OCI-LY7 (cell line): ENCODE data around the gene MEAF6. TPM values are rescaled to one million over a fixed set of nuclear protein-coding genes. Genes with fewer than 3 reads are reported as not detected.
A peak's percentile ranks its signal among the peaks of the same experiment; 100 is the strongest.

Experiments
- BruUV-seq: library from RNA; stranded (reverse); fragments of 400-500 nt; replicated peaks from 2 replicates; lab custom pipeline; 2021; lab: Mats Ljungman, UMichigan
- CTCF ChIA-PET: fragments of 300-600 bp; sonication (Branson Sonifier 250); formaldehyde crosslinking; loops from one replicate; lab custom pipeline; 2022; ENCODE audit warnings: antibody characterized with exemption; ENCODE audit not compliant: unreplicated experiment; lab: Charles Lee
- POLR2A ChIA-PET: fragments of 300-600 bp; sonication (Branson Sonifier 250); formaldehyde crosslinking; loops from one replicate; lab custom pipeline; 2022; ENCODE audit warnings: antibody characterized with exemption; lab: Charles Lee
- DNase-seq: peaks from one replicate; pipeline ENCODE4 v3.0.0-alpha.2; 2015; ENCODE audit warnings: low spot score
- H2AFZ ChIP-seq: fragments of 200-600 bp; sonication (generic), shearing (Covaris generic); 2 replicates; pipeline ENCODE4 v1.6.1; 2014; ENCODE audit warnings: mild to moderate bottlenecking, antibody characterized with exemption, low read length, moderate library complexity
- H3K27ac ChIP-seq: fragments of 200-600 bp; sonication (generic); 2 replicates; pipeline ENCODE4 v1.5.1; 2014; ENCODE audit warnings: mixed run types, low read depth, mild to moderate bottlenecking, moderate library complexity, low read length, inconsistent platforms; ENCODE audit not compliant: poor library complexity, severe bottlenecking
- H3K36me3 ChIP-seq: fragments of 200-600 bp; sonication (generic); 2 replicates; pipeline ENCODE4 v1.6.1; 2014; ENCODE audit warnings: mild to moderate bottlenecking, antibody characterized with exemption, low read length, moderate library complexity, mixed read lengths; ENCODE audit not compliant: insufficient read depth
- H3K4me1 ChIP-seq: fragments of 200-600 bp; sonication (generic); 2 replicates; pipeline ENCODE4 v1.5.1; 2014; ENCODE audit warnings: mild to moderate bottlenecking, low read length; ENCODE audit not compliant: insufficient read depth, poor library complexity, severe bottlenecking
- H3K4me2 ChIP-seq: fragments of 200-600 bp; sonication (generic); 2 replicates; pipeline ENCODE4 v1.6.1; 2014; ENCODE audit warnings: mild to moderate bottlenecking, low read length
- H3K4me3 ChIP-seq: fragments of 200-600 bp; sonication (generic); 2 replicates; pipeline ENCODE4 v1.5.1; 2014; ENCODE audit warnings: mild to moderate bottlenecking, low read depth, low read length; ENCODE audit not compliant: poor library complexity, severe bottlenecking
- H3K79me2 ChIP-seq: fragments of 200-600 bp; sonication (generic); 2 replicates; pipeline ENCODE4 v1.6.1; 2016; ENCODE audit warnings: low read depth, mild to moderate bottlenecking, low read length, moderate library complexity, mixed read lengths; ENCODE audit not compliant: insufficient read depth
- H3K9me2 ChIP-seq: fragments of 200-600 bp; sonication (generic); 2 replicates; pipeline ENCODE4 v1.6.1; 2016; ENCODE audit warnings: mild to moderate bottlenecking, low read length, mixed read lengths; ENCODE audit not compliant: insufficient read depth
- H3K9me3 ChIP-seq: fragments of 200-600 bp; sonication (generic); 2 replicates; pipeline ENCODE4 v1.6.1; 2014; ENCODE audit warnings: mild to moderate bottlenecking, mixed run types, low read length, mixed read lengths
- H4K20me1 ChIP-seq: fragments of 200-600 bp; sonication (generic); 2 replicates; pipeline ENCODE4 v1.6.1; 2014; ENCODE audit warnings: mild to moderate bottlenecking, antibody characterized with exemption, low read length, moderate library complexity, mixed read lengths; ENCODE audit not compliant: insufficient read depth
- CTCF ChIP-seq: fragments of 200-600 bp; sonication (generic); conservative IDR thresholded peaks from 2 replicates; pipeline ENCODE4 v1.5.1; 2014; ENCODE audit warnings: mild to moderate bottlenecking, antibody characterized with exemption, low read length, moderate library complexity, mixed read lengths
- EZH2phosphoT487 ChIP-seq: fragments of 200-600 bp; sonication (generic); IDR thresholded peaks from 2 replicates; pipeline ENCODE4 v1.6.1; 2018; ENCODE audit warnings: low read depth, borderline replicate concordance, mild to moderate bottlenecking, mixed run types, antibody characterized with exemption, low read length, moderate library complexity, mixed read lengths
- intact Hi-C: fragments of 100-400 bp; cut with micrococcal nuclease; formaldehyde crosslinking; loops from one replicate; pipeline ENCODE4 v1.10.0; 2022; ENCODE audit not compliant: unreplicated experiment
- total RNA-seq, 2 experiments: library from RNA; depleted of rRNA in 1 of 2; stranded (reverse); fragments of >200 nt in 1 of 2; shearing (Covaris generic) in 1 of 2; gene quantifications; 2 replicates each; pipeline ENCODE4 v1.2.3, GENCODE V29; 2014 to 2022

MEAF6 gene
- total RNA-seq, 2 experiments from 2014 or later, result 69.8 to 74.3 TPM

GRCh38 chr1:37474046-37474696 is 40.4 kb downstream of the MEAF6 start, which contains the start of gene ZC3H12A:
Gene ZC3H12A (plus strand): TSS chr1:37474580. CDS start chr1:37475497, 917 bp downstream.
- H3K27ac ChIP-seq, result peak within 1 kb of the TSS; percentile 78
- intact Hi-C loops, result loop anchor here (1.0 to 2.0 kb wide), 2 partner anchors 41 to 185 kb away; partner anchors contain the start of gene MEAF6
- H3K9me3 ChIP-seq, result no peaks in the 10 kb centered on the region
- H2AFZ ChIP-seq, result peak within 1 kb of the TSS; percentile 91
- H3K4me1 ChIP-seq, result peaks cover 46% of the 10 kb centered on the region
- H3K4me2 ChIP-seq, result peak within 1 kb of the TSS; percentile 97
- peaks cover 33% of the 10 kb centered on the region for H3K36me3 ChIP-seq
- ChIA-PET POLR2A (interaction anchor here (0.6 to 1.8 kb wide), 8 partner anchors 8 to 204 kb away, joined by 3 to 4 read pairs (median 4); no protein-coding TSS in a partner anchor), CTCF (interaction anchor here (0.5 to 1.7 kb wide), 2 partner anchors 12 to 564 kb away, joined by 5 to 7 read pairs; no protein-coding TSS in a partner anchor)
- DNase-seq, result peak; percentile 92
- H3K4me3 ChIP-seq, result peak within 1 kb of the TSS; percentile 78
- no TSS peak for BruUV-seq
- TF ChIP-seq CTCF (no peak; the same call in 1 of the 2 replicates), EZH2phosphoT487 (no peak)
- H4K20me1 ChIP-seq, result peaks cover 9% of the 10 kb centered on the region; the same call in 1 of the 2 replicates
- H3K9me2 ChIP-seq, result no peaks in the 10 kb centered on the region
- peaks cover 46% of the 10 kb centered on the region for H3K79me2 ChIP-seq

GRCh38 chr1:37473431-37474045 is 41.0 kb downstream of the MEAF6 start:
- Histone ChIP-seq H2AFZ (peak overlapping the region; percentile 91), H3K79me2 (peaks cover 40% of the 10 kb centered on the region), H3K9me3 (no peaks in the 10 kb centered on the region), H3K36me3 (peaks cover 27% of the 10 kb centered on the region), H3K4me1 (peaks cover 40% of the 10 kb centered on the region), H3K27ac (no peak overlapping the region), H3K4me3 (peak overlapping the region; percentile 78), H4K20me1 (peaks cover 9% of the 10 kb centered on the region; the same call in 1 of the 2 replicates), H3K9me2 (no peaks in the 10 kb centered on the region), H3K4me2 (peak overlapping the region; percentile 97)
- intact Hi-C loops, result loop anchor here (1.0 to 2.0 kb wide), 2 partner anchors 41 to 184 kb away; partner anchors contain the start of gene MEAF6
- TF ChIP-seq EZH2phosphoT487, result no peak
- TF ChIP-seq CTCF, result peak; percentile 62
- peak; percentile 47 for DNase-seq
- CTCF ChIA-PET, result interaction anchor here (0.5 to 0.7 kb wide), 2 partner anchors 15 to 563 kb away, joined by 3 to 5 read pairs; no protein-coding TSS in a partner anchor
- no TSS peak for BruUV-seq
- POLR2A ChIA-PET, result interaction anchor here (0.6 to 1.8 kb wide), 8 partner anchors 8 to 232 kb away, joined by 3 to 4 read pairs (median 4); no protein-coding TSS in a partner anchor
